Measurements from ENCODE around the gene NUTM2D.
"Not testable (repeated sequence)": the region's sequence is repeated elsewhere in the genome, so short reads cannot be mapped to it uniquely, and the experiment has no call there.

DNA sequence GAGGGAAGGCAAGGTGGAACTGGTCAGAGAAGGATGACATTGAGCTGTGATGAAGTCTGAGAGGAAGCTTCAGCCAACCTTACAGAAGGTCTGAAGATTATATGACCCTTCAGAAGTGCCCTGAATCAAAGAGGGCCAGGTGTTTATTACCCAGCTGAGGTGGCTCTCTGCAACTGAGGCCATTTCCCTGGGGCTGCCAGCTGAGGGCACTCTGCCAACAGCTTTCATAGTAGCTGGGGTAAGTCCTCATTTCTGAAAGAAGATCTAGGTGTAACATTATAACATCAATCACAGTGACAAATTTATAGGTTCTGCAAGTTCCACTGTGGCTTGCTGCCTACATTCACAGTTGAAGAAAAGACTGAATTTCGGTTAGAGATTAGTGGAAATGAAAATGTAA is 46.0 kb upstream of the NUTM2D start:
- not testable (repeated sequence) for TF ChIP-seq EZH2 (IDR thresholded peaks at IDR 0.05); POLR2AphosphoS5 (IDR thresholded peaks at IDR 0.05; ENCODE audit: borderline replicate concordance, low read depth, low read length)
